GM18861 (cell line): ENCODE results near the gene GPX4.

Experiments used
- ATAC-seq: cut with Tn5 transposase; IDR thresholded peaks from one replicate; pipeline ENCODE4 v1.9.1; 2021; ENCODE audit not compliant: unreplicated experiment

GPX4 gene

GRCh38 chr19:1147934-1148549 is 44.2 kb downstream of the GPX4 start:
- ATAC-seq: no peak

- no peak for ATAC-seq
These were observed 45.7 kb downstream of the GPX4 start for GRCh38 chr19:1149259-1150045.

- no peak for ATAC-seq
These were observed 46.7 kb downstream of the GPX4 start for GRCh38 chr19:1150333-1151036.

- no peak for ATAC-seq
These were observed 47.4 kb downstream of the GPX4 start for GRCh38 chr19:1151037-1151724.

- no peak for ATAC-seq
These were observed 48.3 kb downstream of the GPX4 start for GRCh38 chr19:1151917-1152587.

- no peak for ATAC-seq
These were observed 50.3 kb downstream of the GPX4 start for GRCh38 chr19:1153891-1154730.

- ATAC-seq: no peak
These were observed 51.0 kb downstream of the GPX4 start for GRCh38 chr19:1154731-1155351.

- no peak for ATAC-seq
These were observed 51.8 kb downstream of the GPX4 start for GRCh38 chr19:1155352-1156304.
